SK-N-SH treated with all-trans-retinoic acid at 6 μM for 48 hours (cell line): ENCODE measurements around the gene HOATZ.

Source experiments
- ATAC-seq: fragments of 200-7000 bp; cut with Tn5 transposase; 3 replicates; pipeline ENCODE4 v1.9.1; 2020; ENCODE audit warnings: mild to moderate bottlenecking, moderate library complexity
- ARNTL ChIP-seq: fragments of 450-650 bp; formaldehyde crosslinking; IDR thresholded peaks from 2 replicates; pipeline ENCODE4 v1.5.0; 2020; ENCODE audit warnings: low read depth, mild to moderate bottlenecking, moderate library complexity, borderline replicate concordance
- BACH2 ChIP-seq: fragments of 250-450 bp; sonication (Bioruptor Pico); IDR thresholded peaks from 2 replicates; pipeline ENCODE4 v1.9.0; 2021; ENCODE audit warnings: mild to moderate bottlenecking, borderline replicate concordance
- ESRRG ChIP-seq: fragments of 250-450 bp; sonication (Bioruptor Pico); IDR thresholded peaks from 2 replicates; pipeline ENCODE4 v1.6.1; 2021; ENCODE audit warnings: mild to moderate bottlenecking
- GLIS3 ChIP-seq: fragments of 250-450 bp; sonication (Bioruptor Pico); IDR thresholded peaks from 2 replicates; pipeline ENCODE4 v1.5.0; 2020; ENCODE audit warnings: mild to moderate bottlenecking, moderate library complexity
- ISL1 ChIP-seq: fragments of 250-450 bp; sonication (Bioruptor Pico); IDR thresholded peaks from 2 replicates; pipeline ENCODE4 v2.1.2; 2022; ENCODE audit warnings: mild to moderate bottlenecking, moderate library complexity
- OSR1 ChIP-seq: fragments of 250-450 bp; sonication (Bioruptor Pico); IDR thresholded peaks from 2 replicates; pipeline ENCODE4 v1.8.0; 2022; ENCODE audit warnings: moderate library complexity, mild to moderate bottlenecking, inconsistent platforms
- PPARA ChIP-seq: fragments of 250-450 bp; sonication (Bioruptor Pico); IDR thresholded peaks from 2 replicates; pipeline ENCODE4 v1.5.0; 2020; ENCODE audit warnings: mild to moderate bottlenecking, borderline replicate concordance
- RARB ChIP-seq: fragments of 250-450 bp; sonication (Bioruptor Pico); IDR thresholded peaks from 2 replicates; pipeline ENCODE4 v1.8.0; 2021; ENCODE audit warnings: mild to moderate bottlenecking, moderate library complexity
- TCF4 ChIP-seq: fragments of 250-450 bp; sonication (Bioruptor Pico); IDR thresholded peaks from 2 replicates; pipeline ENCODE4 v1.8.0; 2021; ENCODE audit warnings: mild to moderate bottlenecking, moderate library complexity, borderline replicate concordance
- ZC3H10 ChIP-seq: fragments of 250-450 bp; sonication (Bioruptor Pico); IDR thresholded peaks from 2 replicates; pipeline ENCODE4 v1.5.1; 2021; ENCODE audit warnings: mild to moderate bottlenecking, moderate library complexity
- ZFP3 ChIP-seq: fragments of 250-450 bp; sonication (Bioruptor Pico); IDR thresholded peaks from 2 replicates; pipeline ENCODE4 v1.5.0; 2020; ENCODE audit warnings: mild to moderate bottlenecking, moderate library complexity
- ZFP30 ChIP-seq: fragments of 450-650 bp; formaldehyde crosslinking; IDR thresholded peaks from 2 replicates; pipeline ENCODE4 v1.5.0; 2022; ENCODE audit warnings: mild to moderate bottlenecking, moderate library complexity
- ZNF565 ChIP-seq: fragments of 450-650 bp; formaldehyde crosslinking; conservative IDR thresholded peaks from 2 replicates; pipeline ENCODE4 v1.5.0; 2020; ENCODE audit warnings: low read depth, mild to moderate bottlenecking, moderate library complexity
- ZNF70 ChIP-seq: fragments of 450-650 bp; formaldehyde crosslinking; IDR thresholded peaks from 2 replicates; pipeline ENCODE4 v1.5.0; 2020; ENCODE audit warnings: mild to moderate bottlenecking, moderate library complexity
- TF ChIP-seq, protein P1 (sequence below): fragments of 250-450 bp; sonication (Bioruptor Pico); IDR thresholded peaks from 2 replicates; pipeline ENCODE4 v1.5.1; 2021; ENCODE audit warnings: mild to moderate bottlenecking, moderate library complexity
- TF ChIP-seq, protein P2 (sequence below): fragments of 250-450 bp; sonication (Bioruptor Pico); IDR thresholded peaks from 2 replicates; pipeline ENCODE4 v1.5.0; 2020; ENCODE audit warnings: mild to moderate bottlenecking, moderate library complexity
- TF ChIP-seq, protein P3 (sequence below): fragments of 250-450 bp; sonication (Bioruptor Pico); IDR thresholded peaks from 2 replicates; pipeline ENCODE4 v1.5.1; 2020; ENCODE audit warnings: low read depth, mild to moderate bottlenecking, moderate library complexity
- TF ChIP-seq, protein P4 (sequence below): fragments of 250-450 bp; sonication (Bioruptor Pico); IDR thresholded peaks from 2 replicates; pipeline ENCODE4 v1.8.0; 2020; ENCODE audit warnings: mild to moderate bottlenecking, moderate library complexity, borderline replicate concordance

HOATZ gene

DNA sequence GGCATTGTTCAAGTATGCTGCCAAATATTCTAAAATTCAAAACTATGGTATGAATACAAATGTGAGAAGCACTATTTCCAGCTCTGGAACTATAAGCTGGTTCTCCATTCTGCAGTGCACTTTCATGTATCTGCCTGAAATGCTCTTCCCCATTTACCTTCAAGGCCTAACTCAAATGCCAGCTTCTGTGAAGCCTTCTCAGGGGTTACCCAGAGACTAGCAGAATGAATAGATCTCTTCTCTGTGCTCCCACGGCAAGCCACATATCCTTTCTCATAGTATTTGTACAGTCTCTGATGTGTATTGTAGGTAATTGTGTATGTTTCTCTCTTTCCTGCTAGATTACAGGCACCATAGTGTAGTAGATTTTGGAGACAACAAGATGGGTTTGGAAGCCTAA lies 4.1 kb downstream of the HOATZ start:
- ATAC-seq: no peak
- TF ChIP-seq RARB (no peak), ESRRG (CRISPR knock-in tag) (no peak), ZC3H10 (CRISPR knock-in tag) (no peak), PPARA (no peak), OSR1 (CRISPR knock-in tag) (no peak), BACH2 (CRISPR knock-in tag) (no peak), ZFP30 (CRISPR knock-in tag) (no peak), ARNTL (CRISPR knock-in tag) (no peak), TCF4 (no peak), ISL1 (CRISPR knock-in tag) (no peak), ZNF70 (CRISPR knock-in tag) (no peak), ZFP3 (CRISPR knock-in tag) (no peak), ZNF565 (no peak), GLIS3 (CRISPR knock-in tag) (no peak)
- TF ChIP-seq, protein P1, sequence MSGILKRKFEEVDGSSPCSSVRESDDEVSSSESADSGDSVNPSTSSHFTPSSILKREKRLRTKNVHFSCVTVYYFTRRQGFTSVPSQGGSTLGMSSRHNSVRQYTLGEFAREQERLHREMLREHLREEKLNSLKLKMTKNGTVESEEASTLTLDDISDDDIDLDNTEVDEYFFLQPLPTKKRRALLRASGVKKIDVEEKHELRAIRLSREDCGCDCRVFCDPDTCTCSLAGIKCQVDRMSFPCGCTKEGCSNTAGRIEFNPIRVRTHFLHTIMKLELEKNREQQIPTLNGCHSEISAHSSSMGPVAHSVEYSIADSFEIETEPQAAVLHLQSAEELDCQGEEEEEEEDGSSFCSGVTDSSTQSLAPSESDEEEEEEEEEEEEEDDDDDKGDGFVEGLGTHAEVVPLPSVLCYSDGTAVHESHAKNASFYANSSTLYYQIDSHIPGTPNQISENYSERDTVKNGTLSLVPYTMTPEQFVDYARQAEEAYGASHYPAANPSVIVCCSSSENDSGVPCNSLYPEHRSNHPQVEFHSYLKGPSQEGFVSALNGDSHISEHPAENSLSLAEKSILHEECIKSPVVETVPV (CRISPR knock-in tag): no peak
- TF ChIP-seq, protein P2, sequence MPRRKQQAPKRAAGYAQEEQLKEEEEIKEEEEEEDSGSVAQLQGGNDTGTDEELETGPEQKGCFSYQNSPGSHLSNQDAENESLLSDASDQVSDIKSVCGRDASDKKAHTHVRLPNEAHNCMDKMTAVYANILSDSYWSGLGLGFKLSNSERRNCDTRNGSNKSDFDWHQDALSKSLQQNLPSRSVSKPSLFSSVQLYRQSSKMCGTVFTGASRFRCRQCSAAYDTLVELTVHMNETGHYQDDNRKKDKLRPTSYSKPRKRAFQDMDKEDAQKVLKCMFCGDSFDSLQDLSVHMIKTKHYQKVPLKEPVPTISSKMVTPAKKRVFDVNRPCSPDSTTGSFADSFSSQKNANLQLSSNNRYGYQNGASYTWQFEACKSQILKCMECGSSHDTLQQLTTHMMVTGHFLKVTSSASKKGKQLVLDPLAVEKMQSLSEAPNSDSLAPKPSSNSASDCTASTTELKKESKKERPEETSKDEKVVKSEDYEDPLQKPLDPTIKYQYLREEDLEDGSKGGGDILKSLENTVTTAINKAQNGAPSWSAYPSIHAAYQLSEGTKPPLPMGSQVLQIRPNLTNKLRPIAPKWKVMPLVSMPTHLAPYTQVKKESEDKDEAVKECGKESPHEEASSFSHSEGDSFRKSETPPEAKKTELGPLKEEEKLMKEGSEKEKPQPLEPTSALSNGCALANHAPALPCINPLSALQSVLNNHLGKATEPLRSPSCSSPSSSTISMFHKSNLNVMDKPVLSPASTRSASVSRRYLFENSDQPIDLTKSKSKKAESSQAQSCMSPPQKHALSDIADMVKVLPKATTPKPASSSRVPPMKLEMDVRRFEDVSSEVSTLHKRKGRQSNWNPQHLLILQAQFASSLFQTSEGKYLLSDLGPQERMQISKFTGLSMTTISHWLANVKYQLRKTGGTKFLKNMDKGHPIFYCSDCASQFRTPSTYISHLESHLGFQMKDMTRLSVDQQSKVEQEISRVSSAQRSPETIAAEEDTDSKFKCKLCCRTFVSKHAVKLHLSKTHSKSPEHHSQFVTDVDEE (CRISPR knock-in tag): no peak
- TF ChIP-seq, protein P3, sequence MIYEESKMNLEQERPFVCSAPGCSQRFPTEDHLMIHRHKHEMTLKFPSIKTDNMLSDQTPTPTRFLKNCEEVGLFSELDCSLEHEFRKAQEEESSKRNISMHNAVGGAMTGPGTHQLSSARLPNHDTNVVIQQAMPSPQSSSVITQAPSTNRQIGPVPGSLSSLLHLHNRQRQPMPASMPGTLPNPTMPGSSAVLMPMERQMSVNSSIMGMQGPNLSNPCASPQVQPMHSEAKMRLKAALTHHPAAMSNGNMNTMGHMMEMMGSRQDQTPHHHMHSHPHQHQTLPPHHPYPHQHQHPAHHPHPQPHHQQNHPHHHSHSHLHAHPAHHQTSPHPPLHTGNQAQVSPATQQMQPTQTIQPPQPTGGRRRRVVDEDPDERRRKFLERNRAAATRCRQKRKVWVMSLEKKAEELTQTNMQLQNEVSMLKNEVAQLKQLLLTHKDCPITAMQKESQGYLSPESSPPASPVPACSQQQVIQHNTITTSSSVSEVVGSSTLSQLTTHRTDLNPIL (CRISPR knock-in tag): no peak
- TF ChIP-seq, protein P4, sequence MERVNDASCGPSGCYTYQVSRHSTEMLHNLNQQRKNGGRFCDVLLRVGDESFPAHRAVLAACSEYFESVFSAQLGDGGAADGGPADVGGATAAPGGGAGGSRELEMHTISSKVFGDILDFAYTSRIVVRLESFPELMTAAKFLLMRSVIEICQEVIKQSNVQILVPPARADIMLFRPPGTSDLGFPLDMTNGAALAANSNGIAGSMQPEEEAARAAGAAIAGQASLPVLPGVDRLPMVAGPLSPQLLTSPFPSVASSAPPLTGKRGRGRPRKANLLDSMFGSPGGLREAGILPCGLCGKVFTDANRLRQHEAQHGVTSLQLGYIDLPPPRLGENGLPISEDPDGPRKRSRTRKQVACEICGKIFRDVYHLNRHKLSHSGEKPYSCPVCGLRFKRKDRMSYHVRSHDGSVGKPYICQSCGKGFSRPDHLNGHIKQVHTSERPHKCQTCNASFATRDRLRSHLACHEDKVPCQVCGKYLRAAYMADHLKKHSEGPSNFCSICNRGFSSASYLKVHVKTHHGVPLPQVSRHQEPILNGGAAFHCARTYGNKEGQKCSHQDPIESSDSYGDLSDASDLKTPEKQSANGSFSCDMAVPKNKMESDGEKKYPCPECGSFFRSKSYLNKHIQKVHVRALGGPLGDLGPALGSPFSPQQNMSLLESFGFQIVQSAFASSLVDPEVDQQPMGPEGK: no peak

DNA sequence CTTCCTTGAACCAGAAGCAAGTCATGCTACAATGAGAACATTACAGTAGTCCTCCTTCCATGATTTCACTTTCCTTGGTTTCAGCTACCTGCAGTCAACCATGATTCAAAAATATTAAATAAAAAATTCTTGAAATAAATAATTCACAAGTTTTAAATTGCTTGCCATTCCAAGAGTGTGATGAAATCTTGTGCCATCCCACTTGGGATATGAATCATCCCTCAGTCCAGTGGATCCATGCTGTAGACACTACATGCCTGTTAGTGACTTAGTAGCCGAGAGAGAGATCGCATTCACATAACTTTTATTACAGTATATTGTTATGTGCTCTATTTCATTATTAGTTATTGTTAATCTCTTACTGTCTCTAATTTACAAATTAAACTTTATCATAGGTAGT lies 6.0 kb downstream of the HOATZ start:
- TF ChIP-seq, protein P4: no peak
- no peak for TF ChIP-seq ZC3H10 (CRISPR knock-in tag)
- TF ChIP-seq ISL1 (CRISPR knock-in tag): 0 out of 2 replicates have a peak, but pooled peaks have one; percentile 5
- TF ChIP-seq, protein P2 (CRISPR knock-in tag): no peak
- peak; percentile 75; the same call in 2 of the 3 replicates for ATAC-seq

DNA sequence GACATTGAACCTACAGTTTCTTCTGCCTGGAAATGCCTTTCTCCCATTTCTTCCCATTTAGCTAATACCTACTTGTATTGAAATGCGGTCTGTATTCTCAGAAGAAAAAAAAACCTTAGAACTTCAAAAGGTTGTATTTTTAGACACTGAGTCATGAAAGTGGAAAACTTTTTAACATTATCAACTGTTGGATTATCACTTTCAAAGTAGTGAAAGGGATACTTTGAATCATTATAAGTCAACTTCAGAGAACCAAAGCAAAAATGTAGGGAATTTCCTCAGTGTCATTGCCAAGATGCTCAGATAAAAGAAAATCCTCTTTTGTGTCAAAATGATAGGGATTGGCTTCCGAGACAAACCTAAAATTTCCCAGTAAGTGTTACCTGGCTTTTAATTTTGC lies 6.6 kb downstream of the HOATZ start:
- peak; percentile 55; the same call in 2 of the 3 replicates for ATAC-seq
- peak; percentile 59 for TF ChIP-seq ISL1 (CRISPR knock-in tag)
- TF ChIP-seq ESRRG (CRISPR knock-in tag): no peak
- TF ChIP-seq, all 23 proteins: peak for 1
